PC-9 (cell line): ENCODE measurements around the gene SERPINH1. TPM values are rescaled to one million over a fixed set of nuclear protein-coding genes. Genes with fewer than 3 reads are reported as not detected.

Experiments used
- BruUV-seq: library from RNA; stranded (reverse); fragments of 400-500 nt; replicated peaks from 2 replicates; lab custom pipeline; 2021; lab: Mats Ljungman, UMichigan
- CTCF ChIA-PET: fragments of 300-600 bp; sonication (Branson Sonifier 250); formaldehyde crosslinking; loops from one replicate; lab custom pipeline; 2022; ENCODE audit warnings: antibody characterized with exemption; lab: Charles Lee
- POLR2A ChIA-PET: fragments of 300-600 bp; sonication (Branson Sonifier 250); formaldehyde crosslinking; loops from one replicate; lab custom pipeline; 2022; ENCODE audit warnings: antibody characterized with exemption; ENCODE audit not compliant: unreplicated experiment; lab: Charles Lee
- DNase-seq, 2 experiments: peaks; one replicate each; pipeline versions ENCODE4 v3.0.0 to v3.0.0-alpha.2; 2015 to 2022; ENCODE audit warnings: mixed read lengths in 1 of 2
- H2AFZ ChIP-seq: fragments of 200-600 bp; sonication (generic); 2 replicates; pipeline ENCODE4 v1.8.1; 2017; ENCODE audit warnings: antibody characterized with exemption
- H3F3A ChIP-seq: fragments of 200-600 bp; sonication (generic); 2 replicates; pipeline ENCODE4 v1.8.1; 2017; ENCODE audit warnings: antibody characterized with exemption, mild to moderate bottlenecking, low read depth; ENCODE audit not compliant: insufficient read depth
- H3K27ac ChIP-seq: fragments of 200-600 bp; sonication (generic); 2 replicates; pipeline ENCODE4 v1.6.1; 2016; ENCODE audit warnings: mixed run types
- H3K27me3 ChIP-seq: fragments of 200-600 bp; sonication (generic); 2 replicates; pipeline ENCODE4 v1.6.1; 2016; ENCODE audit warnings: low read depth, mixed run types; ENCODE audit not compliant: insufficient read depth
- H3K36me3 ChIP-seq: fragments of 200-600 bp; sonication (generic); 2 replicates; pipeline ENCODE4 v1.6.1; 2016; ENCODE audit warnings: low read depth, mixed run types
- H3K4me1 ChIP-seq: fragments of 200-600 bp; sonication (generic); replicated peaks from 2 replicates; pipeline ENCODE4 v1.6.1; 2016; ENCODE audit warnings: mixed run types; ENCODE audit not compliant: insufficient read depth
- H3K4me2 ChIP-seq: fragments of 200-600 bp; sonication (generic); 2 replicates; pipeline ENCODE4 v1.6.1; 2017; ENCODE audit warnings: mixed run types
- H3K4me3 ChIP-seq: fragments of 200-600 bp; sonication (generic); 2 replicates; pipeline ENCODE4 v1.6.1; 2016; ENCODE audit warnings: mixed run types
- H3K79me2 ChIP-seq: fragments of 200-600 bp; sonication (generic); 2 replicates; pipeline ENCODE4 v1.6.1; 2017; ENCODE audit warnings: low read depth, mixed run types
- H3K9me2 ChIP-seq: fragments of 200-600 bp; sonication (generic); 2 replicates; pipeline ENCODE4 v1.8.1; 2017; ENCODE audit warnings: mild to moderate bottlenecking; ENCODE audit not compliant: insufficient read depth
- H3K9me3 ChIP-seq: fragments of 200-600 bp; sonication (generic); 2 replicates; pipeline ENCODE4 v1.8.1; 2016; ENCODE audit warnings: low read depth; ENCODE audit not compliant: insufficient read depth
- H4K20me1 ChIP-seq: fragments of 200-600 bp; sonication (generic); 2 replicates; pipeline ENCODE4 v1.8.1; 2017; ENCODE audit not compliant: insufficient read depth
- CTCF ChIP-seq: fragments of 200-600 bp; sonication (generic); conservative IDR thresholded peaks from 2 replicates; pipeline ENCODE4 v1.6.1; 2017; ENCODE audit warnings: mixed run types, antibody characterized with exemption, mild to moderate bottlenecking, moderate library complexity
- EZH2 ChIP-seq: fragments of 200-600 bp; sonication (generic); IDR thresholded peaks from 2 replicates; pipeline ENCODE4 v1.8.0; 2017; ENCODE audit warnings: antibody characterized with exemption, low read depth
- intact Hi-C: fragments of 100-400 bp; cut with micrococcal nuclease; formaldehyde crosslinking; loops from one replicate; pipeline ENCODE4 v1.10.0; 2022; ENCODE audit not compliant: unreplicated experiment
- total RNA-seq: library from RNA; stranded (reverse); gene quantifications from 2 replicates; pipeline ENCODE4 v1.2.3, GENCODE V29; 2021

SERPINH1 gene
- total RNA-seq, 1 experiment from 2014 or later, result 152 TPM

- Histone ChIP-seq H3K36me3 (no peaks in the 10 kb centered on the region), H4K20me1 (no peaks in the 10 kb centered on the region), H3K4me2 (peak within 1 kb of the TSS; percentile 89), H3K27me3 (peaks cover 15% of the 10 kb centered on the region; the same call in 1 of the 2 replicates), H3F3A (no peaks in the 10 kb centered on the region), H3K9me2 (no peaks in the 10 kb centered on the region), H3K4me3 (peak within 1 kb of the TSS; percentile 58), H3K27ac (no peak within 1 kb of the TSS), H3K9me3 (no peaks in the 10 kb centered on the region), H3K79me2 (no peaks in the 10 kb centered on the region), H2AFZ (peak within 1 kb of the TSS; percentile 72), H3K4me1 (peaks cover 12% of the 10 kb centered on the region; the same call in 1 of the 2 replicates)
- TF ChIP-seq CTCF (0 out of 2 replicates have a peak, but pooled peaks have one; percentile 36), EZH2 (no peak)
- intact Hi-C loops, result loop anchor here (2.0 kb wide), 1 partner anchor 27 kb away; no protein-coding TSS in a partner anchor
- POLR2A ChIA-PET, result interaction anchor here (0.5 to 0.7 kb wide), 3 partner anchors 18 to 155 kb away, joined by 3 to 15 read pairs (median 3); no protein-coding TSS in a partner anchor
- no TSS peak for BruUV-seq
- CTCF ChIA-PET, result interaction anchor here (0.6 to 1.1 kb wide), 2 partner anchors 8 to 31 kb away, joined by 3 to 5 read pairs; no protein-coding TSS in a partner anchor
- DNase-seq, result peak; percentile 63 to 91
These were observed 36.4 kb upstream of the SERPINH1 start, which contains the start of gene GDPD5 for GRCh38 chr11:75525433-75526191. TSS of gene GDPD5 (minus strand) at chr11:75525941. CDS start at chr11:75477735, 48,206 bp downstream.

- Histone ChIP-seq H3K9me3 (no peaks in the 10 kb centered on the region), H3F3A (no peaks in the 10 kb centered on the region), H3K79me2 (no peaks in the 10 kb centered on the region), H3K4me2 (peak overlapping the region; percentile 89), H3K27me3 (peaks cover 15% of the 10 kb centered on the region; the same call in 1 of the 2 replicates), H3K9me2 (no peaks in the 10 kb centered on the region), H3K4me1 (peaks cover 12% of the 10 kb centered on the region; the same call in 1 of the 2 replicates), H4K20me1 (no peaks in the 10 kb centered on the region), H3K4me3 (peak overlapping the region; percentile 58), H3K36me3 (no peaks in the 10 kb centered on the region), H3K27ac (no peak overlapping the region), H2AFZ (peak overlapping the region; percentile 72)
- ChIA-PET POLR2A (interaction anchor here (0.7 kb wide), 2 partner anchors 77 to 154 kb away, joined by 3 read pairs; no protein-coding TSS in a partner anchor), CTCF (interaction anchor here (0.6 to 1.1 kb wide), 2 partner anchors 8 to 31 kb away, joined by 3 to 5 read pairs; no protein-coding TSS in a partner anchor)
- BruUV-seq, result no TSS peak
- DNase-seq, result no peak
- intact Hi-C loops, result no loop called here
- no peak for TF ChIP-seq EZH2
- TF ChIP-seq CTCF, result no peak
These were observed 35.9 kb upstream of the SERPINH1 start for GRCh38 chr11:75526192-75526541.

GRCh38 chr11:75527130-75527529 lies 34.9 kb upstream of the SERPINH1 start:
- Histone ChIP-seq H3K79me2 (no peaks in the 10 kb centered on the region), H2AFZ (no peak overlapping the region), H3K4me3 (no peak overlapping the region), H3K9me2 (no peaks in the 10 kb centered on the region), H3K27ac (no peak overlapping the region), H3K27me3 (peaks cover 15% of the 10 kb centered on the region; the same call in 1 of the 2 replicates), H3K4me1 (peaks cover 12% of the 10 kb centered on the region; the same call in 1 of the 2 replicates), H3K36me3 (no peaks in the 10 kb centered on the region), H3K9me3 (no peaks in the 10 kb centered on the region), H3K4me2 (no peak overlapping the region), H3F3A (no peaks in the 10 kb centered on the region), H4K20me1 (no peaks in the 10 kb centered on the region)
- intact Hi-C loops, result no loop called here
- no peak for TF ChIP-seq EZH2
- no peak for TF ChIP-seq CTCF
- POLR2A ChIA-PET, result no interaction called here
- TSS peak; percentile 33 for BruUV-seq
- no peak for DNase-seq
- CTCF ChIA-PET, result no interaction called here
